T-helper 22 cell (primary cell): ENCODE data around the gene RPUSD4.

Experiments
- DNase-seq: peaks from one replicate; pipeline ENCODE4 v3.0.0-alpha.2; 2020; ENCODE audit warnings: low read depth

The RPUSD4 gene

DNA sequence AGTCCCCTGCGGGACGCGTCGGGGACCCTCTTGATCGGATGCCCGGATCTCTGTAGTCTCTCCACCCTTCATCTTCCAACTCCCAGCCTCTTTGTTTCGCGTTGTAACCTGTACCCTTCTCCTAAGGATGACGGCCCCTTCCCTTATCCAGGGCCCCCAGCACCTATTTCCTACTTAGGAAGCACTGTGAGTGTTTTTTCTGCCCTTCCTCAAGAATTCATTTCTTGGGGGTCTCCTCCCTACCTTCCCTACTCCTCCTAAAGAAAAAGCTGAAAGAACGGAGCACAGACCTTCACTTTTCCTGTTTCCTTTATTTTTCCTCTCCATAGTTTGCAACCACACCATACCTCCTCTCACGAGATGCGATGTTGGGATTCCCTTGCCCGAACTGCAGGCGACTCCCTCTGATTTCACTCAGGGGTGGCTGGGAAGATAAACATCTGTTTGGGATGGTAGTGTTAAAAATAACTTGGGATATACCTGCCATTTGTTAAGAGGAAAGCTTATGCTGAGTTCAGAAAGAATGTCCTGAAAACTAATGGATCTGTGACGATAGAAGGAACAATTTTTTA lies 725 bp upstream of the RPUSD4 start:
- no peak for DNase-seq

DNA sequence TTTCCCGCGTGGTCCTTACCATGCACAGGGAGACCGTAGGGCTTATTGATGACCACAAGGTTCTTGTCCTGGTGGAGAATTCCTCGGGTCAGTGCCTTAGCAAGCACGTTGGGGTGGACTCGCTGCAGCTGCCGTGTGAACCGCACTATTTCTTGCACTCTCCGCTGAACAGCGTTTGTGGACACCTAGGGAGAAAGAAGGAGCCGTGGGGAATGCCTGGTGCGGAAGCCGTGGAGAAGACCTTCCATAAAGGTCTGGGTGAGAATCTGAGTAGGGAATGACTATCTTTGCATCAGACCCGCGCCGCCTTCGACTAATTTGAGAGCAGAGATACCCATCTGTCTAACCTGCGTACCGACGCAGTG lies 597 bp downstream of the RPUSD4 start:
- no peak for DNase-seq

DNA sequence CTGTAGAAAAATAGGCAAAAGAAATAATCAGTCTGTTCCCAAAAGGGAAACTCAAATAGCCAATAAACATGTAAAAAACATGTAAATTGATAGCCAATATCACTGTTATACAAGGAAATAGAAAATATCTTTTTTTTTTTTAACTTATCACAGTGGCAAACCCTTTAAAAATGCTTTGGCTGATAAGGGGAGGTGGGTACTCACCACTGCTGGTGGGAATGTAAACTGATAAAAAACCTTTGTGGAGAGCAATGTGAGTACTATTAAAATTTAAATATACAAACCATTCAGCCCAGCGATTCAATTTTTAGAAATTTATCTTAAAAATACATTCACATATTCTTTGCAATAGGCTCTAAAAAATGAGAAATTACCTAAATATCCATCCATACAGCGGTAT lies 3.6 kb downstream of the RPUSD4 start:
- no peak for DNase-seq

- DNase-seq = no peak
Observed at GRCh38 chr11:126205359-126205758, 6.1 kb downstream of the RPUSD4 start.

GRCh38 chr11:126202646-126203359 lies 8.6 kb downstream of the RPUSD4 start:
- DNase-seq = no peak

DNA sequence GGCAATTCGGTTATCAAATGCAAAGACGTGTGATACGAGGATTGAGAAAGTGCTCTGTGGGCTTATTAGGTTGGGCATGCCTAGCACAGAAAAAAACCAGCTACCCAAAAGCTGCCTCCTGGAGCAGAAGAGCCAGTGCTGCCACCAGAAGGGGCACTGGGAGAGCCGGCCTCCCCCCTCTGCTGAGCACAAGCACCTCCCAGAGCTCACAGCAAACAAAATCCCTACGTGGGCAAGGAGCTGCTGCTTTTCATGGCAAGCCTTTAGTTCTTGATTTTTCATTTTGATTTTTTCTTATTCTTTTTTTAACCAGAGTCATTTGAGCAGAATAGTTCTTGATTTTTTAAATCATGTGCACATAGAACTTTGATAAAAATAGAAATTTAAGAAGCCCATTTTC lies 12.8 kb downstream of the RPUSD4 start:
- DNase-seq = no peak

DNA sequence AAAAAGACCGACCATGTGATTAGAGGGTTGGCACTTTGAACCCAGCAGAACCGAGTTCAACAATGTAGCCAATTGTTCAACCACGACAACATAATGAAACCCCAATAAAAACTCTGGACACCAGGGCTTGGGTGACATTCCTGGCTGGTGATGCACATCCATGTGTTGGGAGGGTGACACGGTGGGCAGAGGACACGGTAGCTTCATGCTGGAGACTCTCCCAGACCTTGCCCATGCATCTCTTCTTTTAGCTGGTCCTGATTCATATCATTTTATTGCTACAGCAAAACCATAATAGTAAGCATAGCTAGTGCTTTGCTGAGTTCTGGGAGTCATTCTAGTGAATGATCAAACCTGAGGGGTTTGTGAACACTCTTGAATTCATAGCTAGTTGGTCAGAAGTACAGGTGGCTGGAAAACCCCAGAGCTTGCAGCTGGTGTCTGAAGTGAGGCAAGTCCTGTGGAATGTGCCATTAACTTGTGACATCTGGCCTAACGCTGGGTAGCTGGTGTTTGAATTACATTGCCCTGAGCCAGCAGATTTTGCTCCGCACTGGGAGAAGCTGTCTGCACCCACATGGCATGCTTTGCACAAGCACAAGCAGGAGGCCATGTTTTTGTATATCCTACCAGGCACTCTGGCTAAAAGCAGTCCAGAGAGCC lies 14.0 kb downstream of the RPUSD4 start:
- DNase-seq = no peak

DNA sequence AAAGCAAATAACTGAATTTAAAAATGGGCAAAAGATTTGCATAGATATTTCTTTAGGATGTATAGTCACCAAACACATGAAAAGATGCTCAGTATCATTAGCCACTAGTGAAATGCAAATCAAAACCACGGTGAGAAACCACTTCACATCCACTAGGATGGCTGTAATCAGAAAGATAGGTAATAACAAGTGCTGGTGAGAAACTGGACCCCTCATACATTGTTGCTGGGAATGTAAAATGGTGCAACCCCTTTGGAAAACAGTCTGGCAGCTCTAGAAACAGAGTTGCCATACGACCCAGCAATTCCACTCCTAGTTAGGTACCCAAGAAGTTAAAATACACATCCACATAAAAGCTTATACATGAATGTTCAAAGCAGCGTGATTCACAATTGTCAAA lies 16.3 kb downstream of the RPUSD4 start:
- DNase-seq = no peak

DNA sequence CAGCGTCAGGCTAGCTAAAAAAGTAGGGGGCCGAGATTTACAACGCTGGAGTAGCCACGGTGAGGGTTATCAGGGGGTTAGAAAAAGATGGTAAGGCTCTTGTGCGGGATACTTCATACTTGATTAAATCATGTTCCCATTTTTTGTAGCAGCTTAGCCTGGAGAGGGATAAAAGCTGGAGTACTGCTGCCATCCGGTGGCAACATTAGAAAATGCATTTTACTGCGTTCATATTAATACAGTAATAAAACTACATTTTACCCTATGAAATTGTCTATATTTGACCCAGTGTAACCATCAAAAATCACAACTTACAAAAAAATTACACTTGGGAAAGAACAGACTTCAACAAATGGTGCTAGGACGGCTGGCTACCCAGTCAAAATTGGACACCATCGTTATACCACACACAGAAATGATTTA lies 17.3 kb downstream of the RPUSD4 start:
- DNase-seq = no peak

- no peak for DNase-seq
Observed at GRCh38 chr11:126193038-126193478, 18.4 kb downstream of the RPUSD4 start.

GRCh38 chr11:126192361-126192760 lies 19.1 kb downstream of the RPUSD4 start:
- DNase-seq = no peak

DNA sequence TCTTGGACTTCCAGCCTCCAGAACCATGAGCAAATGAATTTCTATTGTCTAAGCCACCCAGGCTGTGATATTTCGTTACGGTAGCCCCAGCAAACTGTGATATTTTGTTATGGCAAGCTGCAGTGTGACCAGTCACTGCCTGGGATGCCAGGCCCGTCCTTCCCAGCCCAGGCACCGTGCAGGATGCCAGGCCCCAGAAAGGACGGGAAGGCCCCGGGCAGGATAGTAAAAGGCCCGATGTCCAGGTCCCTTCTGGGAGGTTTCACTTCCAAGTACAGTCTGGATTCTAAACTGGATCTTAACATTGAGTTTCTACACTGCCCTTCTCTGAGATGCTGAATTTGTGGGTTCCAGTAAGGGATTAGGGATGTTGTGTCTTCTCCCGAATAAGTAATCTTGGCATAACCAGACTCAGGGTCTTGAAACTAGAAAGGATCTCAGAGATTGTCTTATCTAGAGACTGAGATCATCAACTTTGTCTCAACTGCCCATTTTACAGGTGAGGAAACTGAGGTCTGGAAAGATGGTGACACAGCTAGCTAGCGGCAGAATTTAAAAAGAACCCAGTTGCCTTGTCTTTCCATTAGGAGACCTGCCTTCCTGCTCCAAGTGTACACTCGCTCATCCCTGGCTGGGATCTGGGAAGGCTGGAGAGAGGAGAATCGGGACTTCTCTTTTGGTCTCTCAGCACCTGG lies 19.9 kb downstream of the RPUSD4 start:
- no peak for DNase-seq

- no peak for DNase-seq
Observed at GRCh38 chr11:126190792-126191191, 20.7 kb downstream of the RPUSD4 start.

GRCh38 chr11:126189109-126189929 lies 22.1 kb downstream of the RPUSD4 start:
- DNase-seq = no peak

DNA sequence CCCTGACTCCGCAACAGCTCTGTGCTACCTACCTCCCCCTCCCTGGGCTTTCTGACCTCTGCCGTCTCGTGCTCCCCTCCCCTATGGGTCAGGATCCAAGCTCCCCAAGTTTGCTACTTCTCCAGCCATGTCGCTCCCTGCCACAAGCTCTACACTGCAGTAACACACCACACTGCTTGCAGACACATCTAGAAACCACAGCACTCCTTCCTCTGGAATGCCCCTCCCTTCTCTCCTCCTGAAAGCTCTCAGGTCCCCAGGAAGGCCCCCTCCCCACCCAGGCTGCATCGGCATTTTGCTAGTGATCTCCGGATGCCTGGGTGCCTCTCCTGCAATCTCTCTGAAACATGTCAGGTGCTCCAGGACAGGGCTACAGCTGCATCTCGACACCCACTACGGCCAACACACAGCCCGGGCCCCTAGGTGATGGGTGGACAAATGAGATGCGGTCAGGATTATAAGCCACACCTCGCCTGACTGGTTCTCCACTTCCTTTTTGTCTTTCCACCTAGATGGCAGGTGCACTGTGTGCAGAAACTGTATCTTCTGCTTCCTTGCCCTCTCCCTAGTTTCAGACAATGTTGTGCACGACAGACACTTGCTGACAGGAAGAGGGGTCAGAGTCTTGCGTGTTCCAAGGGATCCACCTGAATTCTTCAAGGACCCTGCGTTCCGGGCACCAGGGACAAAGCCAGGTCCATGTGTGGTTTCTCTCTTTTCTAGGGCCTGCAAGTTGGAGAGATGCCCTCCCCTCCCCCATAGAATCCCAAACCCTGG lies 22.9 kb downstream of the RPUSD4 start:
- DNase-seq = no peak

DNA sequence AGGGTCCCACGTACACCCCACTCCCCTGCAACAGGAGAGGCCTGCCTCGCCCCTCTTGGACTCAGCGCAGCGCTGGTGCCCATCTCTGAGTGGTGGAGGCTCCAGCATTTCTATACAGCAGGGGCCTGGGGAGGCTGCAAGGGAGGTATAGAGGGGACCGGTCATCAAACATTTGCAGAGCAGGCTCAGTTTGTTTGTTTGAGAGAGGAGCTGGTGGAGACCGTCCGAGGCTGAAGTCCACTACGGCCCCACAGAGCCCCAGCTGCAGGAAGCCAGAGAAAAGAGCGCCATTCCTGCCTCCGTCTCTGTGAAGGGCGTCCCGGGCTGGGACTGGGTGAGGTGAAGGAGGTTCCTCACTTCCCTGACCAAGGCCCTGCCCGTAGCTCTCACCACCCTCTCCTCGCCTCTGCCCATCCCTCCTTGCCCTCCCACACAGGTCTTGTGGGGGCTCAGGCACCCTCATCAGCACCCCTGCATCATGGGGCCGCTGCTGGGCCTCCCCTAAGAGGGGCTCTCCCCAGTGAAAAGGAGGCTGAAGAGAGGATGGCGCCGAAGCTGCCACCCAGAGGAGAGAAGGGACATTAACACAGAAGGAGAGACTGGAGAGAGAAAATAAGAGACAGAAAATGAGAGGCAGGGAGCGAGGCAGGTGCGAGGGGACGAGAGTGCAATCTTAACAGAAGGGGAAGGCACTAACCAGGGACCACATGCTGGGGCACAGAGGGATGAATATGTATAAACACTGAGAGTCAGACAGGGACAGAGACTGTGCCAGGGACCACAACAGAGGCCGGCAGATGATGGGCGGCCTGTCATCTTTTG lies 24.5 kb downstream of the RPUSD4 start:
- DNase-seq = no peak

DNA sequence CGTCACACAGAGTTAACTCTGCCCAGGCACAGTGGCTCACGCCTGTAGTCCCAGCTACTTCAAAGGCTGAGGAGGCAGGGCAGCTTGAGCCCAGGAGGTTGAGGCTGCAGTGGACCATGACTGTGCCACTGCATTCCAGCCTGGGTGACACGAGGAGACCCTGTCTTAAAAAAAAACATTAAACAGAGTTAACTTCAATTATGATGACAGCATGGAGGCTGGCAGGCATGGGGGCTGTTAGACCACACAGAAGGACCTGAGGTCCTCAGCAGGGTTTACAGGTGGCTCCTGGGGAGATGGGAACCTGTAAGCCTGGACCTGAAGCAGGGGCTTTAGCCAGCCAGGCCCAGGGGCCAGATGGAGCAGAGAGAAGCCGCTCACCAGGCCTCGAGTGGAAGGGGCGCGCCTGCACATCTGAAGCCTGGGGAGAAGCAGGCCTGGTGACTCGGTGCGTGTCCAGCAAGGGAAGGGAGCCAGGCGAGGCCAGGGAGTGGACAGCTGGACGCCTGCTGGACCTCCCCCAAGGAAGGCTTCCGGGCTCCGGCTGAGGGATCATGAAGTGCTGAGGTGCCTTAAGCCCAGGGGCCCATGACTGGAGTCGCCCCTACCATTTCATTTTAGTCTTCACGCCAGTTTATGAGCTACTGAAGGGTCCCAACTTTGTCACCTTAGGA lies 25.3 kb downstream of the RPUSD4 start:
- no peak for DNase-seq

DNA sequence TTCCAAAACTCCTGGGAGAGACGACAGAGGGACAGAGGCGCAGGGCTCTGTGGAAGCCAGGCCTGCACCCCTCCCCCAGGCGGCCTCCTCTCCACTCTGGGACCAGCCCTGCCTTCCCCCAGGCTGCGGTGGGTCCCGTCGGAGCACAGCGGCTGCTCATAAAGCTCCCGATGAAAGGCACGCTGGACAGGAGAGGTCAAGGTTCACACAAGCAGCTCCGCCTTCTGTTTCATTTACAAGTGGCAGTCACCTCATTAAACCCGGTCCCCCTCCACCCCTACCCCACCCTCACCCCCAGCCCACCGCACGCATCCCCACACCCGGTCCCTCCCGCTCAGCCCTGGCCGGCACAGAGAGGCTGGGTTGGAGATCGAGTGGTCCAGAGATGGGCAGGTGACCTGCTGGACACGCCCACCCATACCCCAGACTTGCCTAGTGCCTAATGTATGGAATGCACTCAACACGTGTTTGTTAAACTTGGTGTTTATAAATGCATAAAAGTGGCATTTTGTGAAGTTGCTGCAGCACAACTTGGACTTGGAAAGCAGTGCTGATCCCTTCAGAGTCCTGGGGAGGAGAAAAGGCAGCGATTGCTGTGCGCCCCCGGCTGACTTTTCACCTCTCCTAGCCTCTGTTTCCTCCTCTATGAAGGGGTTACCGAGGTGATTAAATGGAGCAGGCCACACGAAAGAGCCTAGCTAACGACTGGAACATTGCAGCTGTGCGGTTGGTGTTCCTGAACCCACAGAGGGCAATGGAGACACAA lies 26.0 kb downstream of the RPUSD4 start:
- no peak for DNase-seq
